Endometrial microvascular endothelial cells (primary cell): ENCODE measurements around the gene ST8SIA5. TPM values are rescaled to one million over a fixed set of nuclear protein-coding genes. Genes with fewer than 3 reads are reported as not detected.

Experiments used
- total RNA-seq: library from RNA; depleted of rRNA; stranded (reverse); fragments of >200 nt; gene quantifications from one replicate; pipeline ENCODE4 v1.2.3, GENCODE V29; 2015; ENCODE audit errors: inconsistent ontology term

The ST8SIA5 gene
- total RNA-seq, 1 donor from 2014 or later: not detected

Other genes starting within 250 kb of the ST8SIA5 start
- gene LOXHD1, start 99.8 kb downstream of the ST8SIA5 start, total RNA-seq: not detected
- gene PIAS2, start 160.5 kb upstream of the ST8SIA5 start, total RNA-seq: 14.1 TPM
- 7.3 TPM for gene KATNAL2, start 160.5 kb upstream of the ST8SIA5 start, total RNA-seq